Loucy (cell line): Measurements from ENCODE around the gene TMEM256.

Source experiments
- H2AFZ ChIP-seq: fragments of 200-600 bp; sonication (generic); 2 replicates; pipeline ENCODE4 v1.6.0; 2016; ENCODE audit warnings: antibody characterized with exemption, mild to moderate bottlenecking, low read length, moderate library complexity
- H3F3A ChIP-seq: fragments of 200-600 bp; 2 replicates; pipeline ENCODE4 v1.6.0; 2016; ENCODE audit warnings: antibody characterized with exemption, low read depth, mild to moderate bottlenecking
- H3K27me3 ChIP-seq: fragments of 200-600 bp; sonication (generic); 2 replicates; pipeline ENCODE4 v1.6.1; 2014; ENCODE audit warnings: low read length, mild to moderate bottlenecking; ENCODE audit not compliant: insufficient read depth, poor library complexity, severe bottlenecking
- H3K36me3 ChIP-seq: fragments of 200-600 bp; sonication (generic); 2 replicates; pipeline ENCODE4 v1.6.1; 2016; ENCODE audit warnings: low read length; ENCODE audit not compliant: insufficient read depth
- H3K4me1 ChIP-seq: fragments of 200-600 bp; sonication (generic); 2 replicates; pipeline ENCODE4 v1.5.1; 2014; ENCODE audit warnings: low read length, mild to moderate bottlenecking; ENCODE audit not compliant: insufficient read depth, poor library complexity, severe bottlenecking
- H3K4me2 ChIP-seq: fragments of 200-600 bp; sonication (generic); 2 replicates; pipeline ENCODE4 v1.6.0; 2014; ENCODE audit warnings: antibody characterized with exemption, low read length, low read depth, mild to moderate bottlenecking; ENCODE audit not compliant: poor library complexity, severe bottlenecking
- H3K4me3 ChIP-seq: fragments of 200-600 bp; sonication (generic); 2 replicates; pipeline ENCODE4 v1.5.1; 2014; ENCODE audit warnings: low read length, mild to moderate bottlenecking, mixed read lengths; ENCODE audit not compliant: poor library complexity, severe bottlenecking
- H3K79me2 ChIP-seq: fragments of 200-600 bp; sonication (generic); 2 replicates; pipeline ENCODE4 v1.6.1; 2014; ENCODE audit warnings: low read length; ENCODE audit not compliant: insufficient read depth
- H3K9ac ChIP-seq: fragments of 200-600 bp; sonication (generic); 2 replicates; pipeline ENCODE4 v1.6.0; 2014; ENCODE audit warnings: mild to moderate bottlenecking, low read depth, low read length, moderate library complexity; ENCODE audit not compliant: poor library complexity, severe bottlenecking
- H3K9me2 ChIP-seq: fragments of 200-600 bp; sonication (generic); replicated peaks from 2 replicates; pipeline ENCODE4 v1.6.1; 2016; ENCODE audit warnings: low read depth, low read length, mixed read lengths
- H3K9me3 ChIP-seq: fragments of 200-600 bp; sonication (generic); 2 replicates; pipeline ENCODE4 v1.6.1; 2014; ENCODE audit warnings: mild to moderate bottlenecking, antibody characterized with exemption, low read length, low read depth; ENCODE audit not compliant: insufficient read depth
- H4K20me1 ChIP-seq: fragments of 200-600 bp; sonication (generic); 2 replicates; pipeline ENCODE4 v1.6.0; 2014; ENCODE audit warnings: antibody characterized with exemption, low read length, mild to moderate bottlenecking; ENCODE audit not compliant: insufficient read depth, poor library complexity, severe bottlenecking
- EZH2phosphoT487 ChIP-seq: fragments of 200-600 bp; IDR thresholded peaks from 2 replicates; pipeline ENCODE4 v1.6.1; 2018; ENCODE audit warnings: antibody characterized with exemption, mild to moderate bottlenecking, moderate library complexity, borderline replicate concordance
- TF ChIP-seq, protein P1 (sequence below): fragments of 200-600 bp; sonication (generic); conservative IDR thresholded peaks from 2 replicates; pipeline ENCODE4 v1.5.1; 2014; ENCODE audit warnings: mild to moderate bottlenecking, antibody characterized with exemption, low read length

TMEM256 gene

GRCh38 chr17:7379134-7379533 lies 24.8 kb downstream of the TMEM256 start:
- H3K36me3 ChIP-seq = no peaks in the 10 kb centered on the region
- H2AFZ ChIP-seq = no peak overlapping the region
- no peaks in the 10 kb centered on the region for H3K27me3 ChIP-seq
- H4K20me1 ChIP-seq = no peaks in the 10 kb centered on the region
- no peaks in the 10 kb centered on the region for H3F3A ChIP-seq
- no peaks in the 10 kb centered on the region for H3K79me2 ChIP-seq
- H3K9me2 ChIP-seq = no peaks in the 10 kb centered on the region
- no peak overlapping the region for H3K4me3 ChIP-seq
- no peak overlapping the region for H3K9ac ChIP-seq
- no peaks in the 10 kb centered on the region for H3K4me1 ChIP-seq
- no peak overlapping the region for H3K4me2 ChIP-seq
- no peak for TF ChIP-seq EZH2phosphoT487
- TF ChIP-seq, protein P1, sequence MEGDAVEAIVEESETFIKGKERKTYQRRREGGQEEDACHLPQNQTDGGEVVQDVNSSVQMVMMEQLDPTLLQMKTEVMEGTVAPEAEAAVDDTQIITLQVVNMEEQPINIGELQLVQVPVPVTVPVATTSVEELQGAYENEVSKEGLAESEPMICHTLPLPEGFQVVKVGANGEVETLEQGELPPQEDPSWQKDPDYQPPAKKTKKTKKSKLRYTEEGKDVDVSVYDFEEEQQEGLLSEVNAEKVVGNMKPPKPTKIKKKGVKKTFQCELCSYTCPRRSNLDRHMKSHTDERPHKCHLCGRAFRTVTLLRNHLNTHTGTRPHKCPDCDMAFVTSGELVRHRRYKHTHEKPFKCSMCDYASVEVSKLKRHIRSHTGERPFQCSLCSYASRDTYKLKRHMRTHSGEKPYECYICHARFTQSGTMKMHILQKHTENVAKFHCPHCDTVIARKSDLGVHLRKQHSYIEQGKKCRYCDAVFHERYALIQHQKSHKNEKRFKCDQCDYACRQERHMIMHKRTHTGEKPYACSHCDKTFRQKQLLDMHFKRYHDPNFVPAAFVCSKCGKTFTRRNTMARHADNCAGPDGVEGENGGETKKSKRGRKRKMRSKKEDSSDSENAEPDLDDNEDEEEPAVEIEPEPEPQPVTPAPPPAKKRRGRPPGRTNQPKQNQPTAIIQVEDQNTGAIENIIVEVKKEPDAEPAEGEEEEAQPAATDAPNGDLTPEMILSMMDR = no peak
- no peaks in the 10 kb centered on the region for H3K9me3 ChIP-seq

DNA sequence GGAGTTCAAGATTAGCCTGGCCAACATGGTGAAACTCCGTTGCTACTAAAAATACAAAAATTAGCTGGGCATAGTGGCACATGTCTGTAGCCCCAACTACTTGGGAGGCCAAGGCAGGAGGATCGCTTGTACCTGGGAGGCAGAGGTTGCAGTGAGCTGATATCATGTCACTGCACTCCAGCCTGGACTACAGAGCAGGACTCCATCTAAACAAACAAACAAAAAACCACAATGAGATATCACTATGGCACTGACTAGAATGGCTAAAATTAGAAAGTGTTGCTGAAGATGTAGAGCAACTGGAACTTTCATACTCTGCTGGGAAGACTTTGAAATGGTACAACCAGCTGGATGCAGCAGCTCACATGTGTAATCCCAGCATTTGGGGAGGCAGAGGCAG lies 29.5 kb downstream of the TMEM256 start:
- TF ChIP-seq EZH2phosphoT487 = no peak
- TF ChIP-seq, protein P1 = no peak
- no peaks in the 10 kb centered on the region for H3K9me3 ChIP-seq
- H2AFZ ChIP-seq = no peak overlapping the region
- no peaks in the 10 kb centered on the region for H3K27me3 ChIP-seq
- no peaks in the 10 kb centered on the region for H3K79me2 ChIP-seq
- H3K4me2 ChIP-seq = no peak overlapping the region
- H3F3A ChIP-seq = no peaks in the 10 kb centered on the region
- H3K9me2 ChIP-seq = no peaks in the 10 kb centered on the region
- no peak overlapping the region for H3K9ac ChIP-seq
- no peaks in the 10 kb centered on the region for H3K4me1 ChIP-seq
- H4K20me1 ChIP-seq = no peaks in the 10 kb centered on the region
- H3K36me3 ChIP-seq = no peaks in the 10 kb centered on the region
- H3K4me3 ChIP-seq = no peak overlapping the region

DNA sequence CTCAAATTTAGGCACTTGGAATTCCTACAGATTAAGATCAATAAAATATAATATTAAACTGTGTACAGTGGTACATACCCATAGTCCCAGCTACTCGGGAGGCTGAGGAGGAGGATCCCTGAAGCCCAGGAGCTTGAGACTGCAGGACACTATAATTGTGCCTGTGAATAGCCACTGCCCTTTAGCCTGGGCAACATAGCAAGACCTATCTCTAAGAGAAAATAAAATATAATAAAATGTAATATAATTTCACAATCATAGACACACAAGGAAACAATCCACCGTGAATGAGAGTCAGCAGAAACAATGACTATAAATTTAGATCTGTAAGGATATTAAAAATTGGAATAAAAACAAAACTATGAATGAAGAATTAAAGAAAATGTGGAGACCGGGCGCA lies 33.0 kb downstream of the TMEM256 start:
- Histone ChIP-seq H4K20me1 (no peaks in the 10 kb centered on the region), H3K4me2 (no peak overlapping the region), H3K4me3 (no peak overlapping the region), H3K79me2 (no peaks in the 10 kb centered on the region), H3K27me3 (no peaks in the 10 kb centered on the region), H3K4me1 (no peaks in the 10 kb centered on the region), H2AFZ (no peak overlapping the region), H3F3A (no peaks in the 10 kb centered on the region), H3K36me3 (no peaks in the 10 kb centered on the region), H3K9ac (no peak overlapping the region), H3K9me2 (no peaks in the 10 kb centered on the region), H3K9me3 (no peaks in the 10 kb centered on the region)
- TF ChIP-seq, protein P1 = no peak
- no peak for TF ChIP-seq EZH2phosphoT487
